HCT116 (cell line): ENCODE data around the gene KRTAP1-5. TPM values are rescaled to one million over a fixed set of nuclear protein-coding genes. Genes with fewer than 3 reads are reported as not detected.

ENCODE experiments used
- ATAC-seq: fragments of 200-7000 bp; cut with Tn5 transposase; 2 replicates; pipeline ENCODE4 v1.9.1; 2020; ENCODE audit warnings: mild to moderate bottlenecking, moderate library complexity
- BruUV-seq: library from RNA; stranded (reverse); fragments of 400-500 nt; replicated peaks from 2 replicates; lab custom pipeline; 2021; lab: Mats Ljungman, UMichigan
- CTCF ChIA-PET: fragments of 300-600 bp; sonication (Branson Sonifier 250); formaldehyde crosslinking; loops from one replicate; lab custom pipeline; 2021; ENCODE audit warnings: antibody characterized with exemption; lab: Charles Lee
- POLR2A ChIA-PET: fragments of 300-600, 350-600 bp; sonication (Branson Sonifier 250); formaldehyde crosslinking; loops from one replicate; lab custom pipeline; 2021; ENCODE audit warnings: antibody characterized with exemption; lab: Charles Lee
- RAD21 ChIA-PET, 2 experiments: fragments of 300-600 bp; sonication (Branson Sonifier 250); formaldehyde crosslinking; loops; one replicate each; lab custom pipeline; 2023; ENCODE audit warnings: low total read pairs in 2 of 2; ENCODE audit not compliant: uncharacterized antibody in 2 of 2, unreplicated experiment in 2 of 2, low non-redundant PET in 1 of 2; lab: Charles Lee
- DNase-seq: peaks from one replicate; pipeline ENCODE4 v3.0.0-alpha.2; 2010; ENCODE audit warnings: low read depth, low spot score
- H2AFZ ChIP-seq: fragments of 200-600 bp; shearing (Covaris generic), sonication (generic); 2 replicates; pipeline ENCODE4 v1.6.1; 2017; ENCODE audit warnings: low read depth, mixed run types, mixed read lengths, antibody characterized with exemption, low read length; ENCODE audit not compliant: poor library complexity, severe bottlenecking
- H3K27ac ChIP-seq: 2 replicates; pipeline ENCODE4 v1.5.1; 2012; ENCODE audit warnings: low read depth, low read length
- H3K27me3 ChIP-seq: fragments of 200-600 bp; sonication (generic); 2 replicates; pipeline ENCODE4 v1.6.1; 2016; ENCODE audit warnings: mixed run types, low read length, mixed read lengths; ENCODE audit not compliant: insufficient read depth
- H3K36me3 ChIP-seq, 2 experiments: fragments of 200-500 bp in 1 of 2; fragments of 200-600 bp in 1 of 2; sonication (Bioruptor generic) in 1 of 2; sonication (generic) in 1 of 2; 2 replicates each; pipeline versions ENCODE4 v1.5.1 to v1.6.1; 2014 to 2016; ENCODE audit warnings: low read length in 2 of 2, inconsistent platforms in 1 of 2, mixed read lengths in 1 of 2, mixed run types in 1 of 2; ENCODE audit not compliant: insufficient read depth in 2 of 2, control insufficient read depth in 1 of 2
- H3K4me1 ChIP-seq, 2 experiments: fragments of 200-600 bp in 1 of 2; sonication (generic) in 1 of 2; 2 replicates each; pipeline versions ENCODE4 v1.5.1 to v1.6.1; 2012 to 2017; ENCODE audit warnings: low read length in 2 of 2, inconsistent platforms in 1 of 2, mild to moderate bottlenecking in 1 of 2, mixed read lengths in 1 of 2, mixed run types in 1 of 2, moderate library complexity in 1 of 2; ENCODE audit not compliant: insufficient read depth in 2 of 2, control insufficient read depth in 1 of 2
- H3K4me2 ChIP-seq: fragments of 200-600 bp; sonication (generic); 2 replicates; pipeline ENCODE4 v1.6.1; 2017; ENCODE audit warnings: mixed run types, low read length, mixed read lengths
- H3K4me3 ChIP-seq, 2 experiments: fragments of 200-600 bp in 1 of 2; sonication (generic) in 1 of 2; replicated peaks in 1 of 2; 2 replicates each; pipeline ENCODE4 v1.5.1; 2011 to 2016; ENCODE audit warnings: low read length in 2 of 2, control low read depth in 1 of 2, low read depth in 1 of 2, mild to moderate bottlenecking in 1 of 2, mixed read lengths in 1 of 2, mixed run types in 1 of 2
- H3K79me2 ChIP-seq: fragments of 200-600 bp; sonication (generic); 2 replicates; pipeline ENCODE4 v1.6.1; 2017; ENCODE audit warnings: mild to moderate bottlenecking, mixed run types, low read length, moderate library complexity, mixed read lengths; ENCODE audit not compliant: insufficient read depth
- H3K9ac ChIP-seq: fragments of 200-600 bp; sonication (generic); 2 replicates; pipeline ENCODE4 v1.6.1; 2016; ENCODE audit warnings: low read length, mixed read lengths
- H3K9me2 ChIP-seq: fragments of 200-600 bp; sonication (generic), shearing (Covaris generic); 2 replicates; pipeline ENCODE4 v1.6.1; 2017; ENCODE audit warnings: mixed run types, mild to moderate bottlenecking, moderate library complexity; ENCODE audit not compliant: insufficient read depth
- H3K9me3 ChIP-seq, 2 experiments: fragments of 200-500 bp in 1 of 2; fragments of 200-600 bp in 1 of 2; sonication (Bioruptor generic) in 1 of 2; sonication (generic) in 1 of 2; 2 replicates each; pipeline ENCODE4 v1.6.1; 2014 to 2017; ENCODE audit warnings: low read length in 2 of 2, mixed read lengths in 2 of 2, inconsistent platforms in 1 of 2, low read depth in 1 of 2, mild to moderate bottlenecking in 1 of 2, mixed run types in 1 of 2, moderate library complexity in 1 of 2; ENCODE audit not compliant: control insufficient read depth in 1 of 2, insufficient read depth in 1 of 2
- H4K20me1 ChIP-seq: fragments of 200-600 bp; sonication (generic), shearing (Covaris generic); 2 replicates; pipeline ENCODE4 v1.6.1; 2017; ENCODE audit warnings: mixed run types, mild to moderate bottlenecking, moderate library complexity; ENCODE audit not compliant: insufficient read depth
- ATF3 ChIP-seq: IDR thresholded peaks from 2 replicates; pipeline ENCODE4 v1.6.1; 2012
- CBX3 ChIP-seq: IDR thresholded peaks from 2 replicates; pipeline ENCODE4 v1.6.1; 2012; ENCODE audit warnings: low read depth
- CEBPB ChIP-seq: IDR thresholded peaks from 2 replicates; pipeline ENCODE4 v1.6.1; 2012; ENCODE audit warnings: low read depth
- CTCF ChIP-seq, 3 experiments: fragments of 200-600 bp in 1 of 3; sonication (generic) in 1 of 3; IDR thresholded peaks in 2 of 3; conservative IDR thresholded peaks in 1 of 3; 2 replicates each; pipeline ENCODE4 v1.5.1; 2012 to 2017; ENCODE audit warnings: low read depth in 2 of 3, low read length in 2 of 3, antibody characterized with exemption in 1 of 3, borderline replicate concordance in 1 of 3, control low read depth in 1 of 3, mild to moderate bottlenecking in 1 of 3, mixed read lengths in 1 of 3, mixed run types in 1 of 3, moderate library complexity in 1 of 3; ENCODE audit not compliant: insufficient read depth in 1 of 3
- EGR1 ChIP-seq: IDR thresholded peaks from 2 replicates; pipeline ENCODE4 v1.6.1; 2012; ENCODE audit warnings: low read depth
- ELF1 ChIP-seq: IDR thresholded peaks from 2 replicates; pipeline ENCODE4 v1.6.1; 2012; ENCODE audit warnings: low read depth, borderline replicate concordance
- EZH2 ChIP-seq: fragments of 200-600 bp; sonication (generic); IDR thresholded peaks from 2 replicates; pipeline ENCODE4 v1.6.1; 2017; ENCODE audit warnings: antibody characterized with exemption, mixed run types
- JUND ChIP-seq: IDR thresholded peaks from 2 replicates; pipeline ENCODE4 v1.6.1; 2012
- MAX ChIP-seq: IDR thresholded peaks from 2 replicates; pipeline ENCODE4 v1.6.1; 2012
- POLR2A ChIP-seq: IDR thresholded peaks from 2 replicates; pipeline ENCODE4 v1.7.0; 2011; ENCODE audit warnings: borderline replicate concordance; ENCODE audit not compliant: insufficient read depth, insufficient read length; ENCODE audit errors: extremely low read depth
- RAD21 ChIP-seq: IDR thresholded peaks from 2 replicates; pipeline ENCODE4 v1.6.1; 2012; ENCODE audit warnings: low read depth, mild to moderate bottlenecking
- REST ChIP-seq: IDR thresholded peaks from 2 replicates; pipeline ENCODE4 v1.6.1; 2012; ENCODE audit warnings: low read depth
- SIN3A ChIP-seq: IDR thresholded peaks from 2 replicates; pipeline ENCODE4 v1.6.1; 2012; ENCODE audit warnings: low read depth
- SP1 ChIP-seq: IDR thresholded peaks from 2 replicates; pipeline ENCODE4 v1.6.1; 2012; ENCODE audit warnings: low read depth
- SRF ChIP-seq: IDR thresholded peaks from 2 replicates; pipeline ENCODE4 v1.6.1; 2012; ENCODE audit warnings: low read depth
- TCF7L2 ChIP-seq: IDR thresholded peaks from 2 replicates; pipeline ENCODE4 v1.7.0; 2011; ENCODE audit warnings: borderline replicate concordance, inconsistent platforms; ENCODE audit not compliant: insufficient read depth, insufficient read length; ENCODE audit errors: extremely low read depth
- ZBTB33 ChIP-seq: IDR thresholded peaks from 2 replicates; pipeline ENCODE4 v1.6.1; 2011; ENCODE audit warnings: mild to moderate bottlenecking, low read length, moderate library complexity; ENCODE audit not compliant: insufficient replicate concordance; ENCODE audit errors: extremely low read depth
- ZFX ChIP-seq: fragments of 450-650 bp; IDR thresholded peaks from 2 replicates; pipeline ENCODE4 v1.6.1; 2017
- ZNF274 ChIP-seq: fragments of 200-500 bp; sonication (Bioruptor generic); IDR thresholded peaks from 2 replicates; pipeline ENCODE4 v1.6.1; 2014; ENCODE audit warnings: mild to moderate bottlenecking, low read depth, low read length, inconsistent platforms
- intact Hi-C: fragments of 100-400 bp; cut with micrococcal nuclease; formaldehyde crosslinking; loops from 2 replicates; pipeline ENCODE4 v1.10.0; 2022
- total RNA-seq: library from RNA; stranded (reverse); gene quantifications from one replicate; pipeline ENCODE4 v1.2.1, GENCODE V29; 2021; ENCODE audit not compliant: unreplicated experiment

Gene KRTAP1-5
- total RNA-seq, 1 experiment from 2014 or later: not detected

GRCh38 chr17:41024697-41025096 is 2.3 kb downstream of the KRTAP1-5 start:
- Histone ChIP-seq H3K9ac (no peak overlapping the region), H2AFZ (no peak overlapping the region), H3K36me3 (no peaks in the 10 kb centered on the region; a peak in 1 of 4 replicates), H3K9me2 (no peaks in the 10 kb centered on the region), H3K79me2 (no peaks in the 10 kb centered on the region), H4K20me1 (no peaks in the 10 kb centered on the region), H3K4me2 (no peak overlapping the region), H3K4me3 (no peak overlapping the region), H3K27ac (no peak overlapping the region)
- ChIA-PET POLR2A (no interaction called here), RAD21 (no interaction called here)
- intact Hi-C loops: no loop called here
- no peak for DNase-seq
- BruUV-seq: no TSS peak
- ATAC-seq: no peak
- no peak for TF ChIP-seq RAD21
- no peak for TF ChIP-seq SIN3A
- TF ChIP-seq ZBTB33: no peak
- TF ChIP-seq REST: no peak
- TF ChIP-seq CEBPB: no peak
- no peak for TF ChIP-seq EZH2
- no peak for TF ChIP-seq MAX
- no peak for TF ChIP-seq CTCF (IDR thresholded peaks at IDR 0.05 in 2 of 3, conservative IDR thresholded peaks at IDR 0.05 in 1 of 3; ENCODE audit: borderline replicate concordance in 1 of 3, insufficient read depth in 1 of 3, low read depth in 2 of 3, low read length in 2 of 3)
- TF ChIP-seq CBX3: no peak
- TF ChIP-seq ATF3: no peak
- no peak for TF ChIP-seq ZNF274
- TF ChIP-seq POLR2A: no peak
- TF ChIP-seq ZFX: no peak
- no peak for TF ChIP-seq ELF1
- TF ChIP-seq TCF7L2: no peak
- no peak for TF ChIP-seq SRF
- TF ChIP-seq EGR1: no peak
- no peak for TF ChIP-seq SP1
- TF ChIP-seq JUND: no peak
- TF ChIP-seq, all 23 proteins: peak for 0
- CTCF ChIA-PET: no interaction called here
- Histone ChIP-seq H3K27me3 (no peaks in the 10 kb centered on the region), H3K4me1 (no peaks in the 10 kb centered on the region), H3K9me3 (peaks cover 0 to 9% of the 10 kb centered on the region in 2 experiments; a peak in 1 of 4 replicates)
